T-cell (primary cell): ENCODE measurements around the gene NLRP6. TPM values are rescaled to one million over a fixed set of nuclear protein-coding genes. Genes with fewer than 3 reads are reported as not detected.
"Not testable (repeated sequence)": the region's sequence is repeated elsewhere in the genome, so short reads cannot be mapped to it uniquely, and the experiment has no call there.

Experiments used
- ATAC-seq, 4 experiments: fragments of 200-7000 bp in 3 of 4; fragments of 150-1000 bp in 1 of 4; cut with Tn5 transposase; replicated peaks in 1 of 4; 1 replicate in 3 of 4; 2 replicates in 1 of 4; pipeline ENCODE4 v1.10.0; 2021; ENCODE audit warnings: moderate library complexity in 3 of 4, mild to moderate bottlenecking in 2 of 4, moderate number of reproducible peaks in 1 of 4
- CTCF ChIA-PET, 2 donors: fragments of 300-600 bp; sonication (Branson Sonifier 250); formaldehyde crosslinking; loops; one replicate each; lab custom pipeline; 2022; ENCODE audit warnings: antibody characterized with exemption in 2 of 2; lab: Charles Lee
- POLR2A ChIA-PET, 2 donors: fragments of 300-600 bp; sonication (Branson Sonifier 250); formaldehyde crosslinking; loops; one replicate each; lab custom pipeline; 2022; ENCODE audit warnings: antibody characterized with exemption in 2 of 2; lab: Charles Lee
- DNase-seq, 35 experiments: peaks; one replicate each; pipeline versions ENCODE4 v3.0.0 to v3.0.0-alpha.2; 2013 to 2023
- H3K27ac ChIP-seq: one replicate; pipeline ENCODE4 v1.5.1; 2013; ENCODE audit warnings: low read length
- H3K27me3 ChIP-seq, 2 experiments: replicated peaks in 1 of 2; 1 replicate in 1 of 2; 2 replicates in 1 of 2; pipeline versions ENCODE4 v1.6.1 to v1.7.0; 2013; ENCODE audit warnings: low read length in 1 of 2, mixed read lengths in 1 of 2; ENCODE audit not compliant: control insufficient read depth in 2 of 2, insufficient read depth in 2 of 2; ENCODE audit errors: extremely low read depth in 1 of 2
- H3K36me3 ChIP-seq, 2 donors: 1 replicate in 1 of 2; 2 replicates in 1 of 2; pipeline versions ENCODE4 v1.6.1 to v1.7.0; 2013; ENCODE audit warnings: low read length in 1 of 2; ENCODE audit not compliant: control insufficient read depth in 2 of 2, insufficient read depth in 1 of 2; ENCODE audit errors: extremely low read depth in 1 of 2
- H3K4me1 ChIP-seq, 2 experiments: 1 replicate in 1 of 2; 2 replicates in 1 of 2; pipeline versions ENCODE4 v1.6.1 to v1.7.0; 2013; ENCODE audit warnings: low read length in 2 of 2, mixed read lengths in 1 of 2; ENCODE audit not compliant: insufficient read depth in 2 of 2, control insufficient read depth in 1 of 2; ENCODE audit errors: extremely low read depth in 1 of 2
- H3K4me3 ChIP-seq, 2 donors: 1 replicate in 1 of 2; 2 replicates in 1 of 2; pipeline versions ENCODE4 v1.5.1 to v1.7.0; 2013; ENCODE audit warnings: mild to moderate bottlenecking in 2 of 2, low read length in 1 of 2, moderate library complexity in 1 of 2; ENCODE audit not compliant: control insufficient read depth in 1 of 2; ENCODE audit errors: extremely low read depth in 1 of 2
- H3K9me3 ChIP-seq: 2 replicates; pipeline ENCODE4 v1.7.0; 2013
- H3K27ac Mint-ChIP-seq, 2 donors: one replicate each; pipeline ENCODE4 v1.8.0; 2020 to 2021; ENCODE audit warnings: mild to moderate bottlenecking in 2 of 2, mixed read lengths in 2 of 2
- H3K27me3 Mint-ChIP-seq, 2 donors: one replicate each; pipeline ENCODE4 v1.8.0; 2021 to 2022; ENCODE audit warnings: mixed read lengths in 2 of 2
- H3K36me3 Mint-ChIP-seq: one replicate; pipeline ENCODE4 v1.8.0; 2021; ENCODE audit warnings: mixed read lengths
- H3K4me1 Mint-ChIP-seq, 3 donors: one replicate each; pipeline ENCODE4 v1.8.0; 2020 to 2022; ENCODE audit warnings: mixed read lengths in 3 of 3, mild to moderate bottlenecking in 1 of 3
- H3K4me3 Mint-ChIP-seq, 3 donors: one replicate each; pipeline ENCODE4 v1.8.0; 2020 to 2022; ENCODE audit warnings: mild to moderate bottlenecking in 3 of 3, mixed read lengths in 3 of 3, moderate library complexity in 3 of 3
- H3K9me3 Mint-ChIP-seq, 3 donors: one replicate each; pipeline ENCODE4 v1.8.0; 2020 to 2022; ENCODE audit warnings: mixed read lengths in 3 of 3
- WGBS: methylation state at CpG from one replicate; pipeline ENCODE4 v1.1.5; 2013; ENCODE audit warnings: missing lambda C conversion rate; ENCODE audit not compliant: insufficient coverage; 5-methylcytosine and 5-hydroxymethylcytosine counted together
- total RNA-seq, 35 experiments: library from RNA in 6 of 35; stranded (reverse) in 6 of 35; fragments of 120-200 nt in 1 of 35; gene quantifications; one replicate each; pipeline versions ENCODE4 v1.2.1 to v1.2.4 and lab custom pipeline; 2013 to 2026

NLRP6 gene
- total RNA-seq, 5 donors from 2014 or later (not counting 1 experiment from before 2014, with no cell fraction given) = 6.7 to 27.7 (median 20.9) TPM

- DNase-seq (no peak), ATAC-seq (no peak)
- Histone ChIP-seq H3K9me3 (no peaks in the 10 kb centered on the region), H3K4me1 (peaks cover 47 to 77% of the 10 kb centered on the region in 2 experiments), H3K27ac (peak overlapping the region; percentile 94), H3K27me3 (no peaks in the 10 kb centered on the region), H3K36me3 (no peaks in the 10 kb centered on the region), H3K4me3 (peak overlapping the region in 1 of 2 donors; percentile 23)
- POLR2A ChIA-PET = interaction anchor here (0.8 to 1.2 kb wide), 2 partner anchors 11 to 27 kb away, joined by 3 to 8 read pairs; no protein-coding TSS in a partner anchor
- no peaks in the 10 kb centered on the region for H3K36me3 Mint-ChIP-seq
- H3K27me3 Mint-ChIP-seq = no peaks in the 10 kb centered on the region
- CTCF ChIA-PET = interaction anchor here in 1 of 2 donors (1.7 kb wide), 1 partner anchor 10 kb away, joined by 6 read pairs; no protein-coding TSS in a partner anchor
- peaks cover 65 to 77% (median 72%) of the 10 kb centered on the region in 3 donors for H3K4me1 Mint-ChIP-seq
- H3K9me3 Mint-ChIP-seq = no peaks in the 10 kb centered on the region
- no CpG with 5 or more reads among the region's 3 CpGs for WGBS
- peak overlapping the region; percentile 96 to 97 for H3K27ac Mint-ChIP-seq
- H3K4me3 Mint-ChIP-seq = peak overlapping the region; percentile 21 to 74 (median 28)
Observed at GRCh38 chr11:327581-327923, 49.3 kb downstream of the NLRP6 start.

- ChIA-PET POLR2A (interaction anchor here (0.8 to 1.2 kb wide), 2 partner anchors 11 to 27 kb away, joined by 3 to 8 read pairs; no protein-coding TSS in a partner anchor), CTCF (interaction anchor here (0.9 to 1.7 kb wide), 2 partner anchors 11 to 28 kb away, joined by 3 to 6 read pairs; no protein-coding TSS in a partner anchor)
- peaks cover 70 to 81% (median 77%) of the 10 kb centered on the region in 3 donors for H3K4me1 Mint-ChIP-seq
- no peaks in the 10 kb centered on the region for H3K36me3 Mint-ChIP-seq
- no peak overlapping the region for H3K4me3 ChIP-seq
- ATAC-seq = no peak
- peaks cover 47 to 79% of the 10 kb centered on the region in 2 experiments for H3K4me1 ChIP-seq
- no peaks in the 10 kb centered on the region for H3K36me3 ChIP-seq
- no peaks in the 10 kb centered on the region for H3K9me3 Mint-ChIP-seq
- WGBS = 96% methylated on average over 13 of the region's 13 CpGs
- H3K27me3 Mint-ChIP-seq = no peaks in the 10 kb centered on the region
- DNase-seq = no peak
- no peaks in the 10 kb centered on the region for H3K9me3 ChIP-seq
- peak overlapping the region; percentile 94 for H3K27ac ChIP-seq
- H3K4me3 Mint-ChIP-seq = peak overlapping the region in 1 of 3 donors; percentile 25
- H3K27ac Mint-ChIP-seq = peak overlapping the region; percentile 55 to 71
- H3K27me3 ChIP-seq = no peaks in the 10 kb centered on the region
Observed at GRCh38 chr11:328012-328411, 49.8 kb downstream of the NLRP6 start.

- H3K9me3 Mint-ChIP-seq, ATAC-seq, H3K36me3 ChIP-seq, H3K27me3 ChIP-seq, H3K36me3 Mint-ChIP-seq, H3K9me3 ChIP-seq, DNase-seq, H3K27me3 Mint-ChIP-seq, H3K4me3 ChIP-seq, H3K27ac ChIP-seq: not testable (repeated sequence)
- POLR2A ChIA-PET = interaction anchor here in 1 of 2 donors (1.3 kb wide), 1 partner anchor 11 kb away, joined by 3 read pairs; no protein-coding TSS in a partner anchor
- peaks cover 70 to 80% (median 74%) of the 10 kb centered on the region in 3 donors for H3K4me1 Mint-ChIP-seq
- H3K4me1 ChIP-seq = peaks cover 46 to 76% of the 10 kb centered on the region in 2 experiments
- 95% methylated on average over 7 of the region's 15 CpGs for WGBS
- CTCF ChIA-PET = interaction anchor here (0.5 to 1.8 kb wide), 4 partner anchors 12 to 94 kb away, joined by 3 to 4 read pairs (median 3); no protein-coding TSS in a partner anchor
- H3K27ac Mint-ChIP-seq = peak overlapping the region; percentile 77 to 88
- peak overlapping the region in 1 of 3 donors; percentile 70 for H3K4me3 Mint-ChIP-seq
Observed at GRCh38 chr11:328516-329100, 50.4 kb downstream of the NLRP6 start.

GRCh38 chr11:329886-330253 is 51.7 kb downstream of the NLRP6 start:
- H3K4me3 ChIP-seq = no peak overlapping the region
- H3K27me3 ChIP-seq = no peaks in the 10 kb centered on the region
- ATAC-seq (no peak), DNase-seq (no peak)
- peaks cover 60 to 70% (median 64%) of the 10 kb centered on the region in 3 donors for H3K4me1 Mint-ChIP-seq
- ChIA-PET POLR2A (interaction anchor here (0.6 to 1.3 kb wide), 2 partner anchors 12 to 14 kb away, joined by 3 read pairs; no protein-coding TSS in a partner anchor), CTCF (interaction anchor here in 1 of 2 donors (1.8 kb wide), 1 partner anchor 10 kb away, joined by 4 read pairs; no protein-coding TSS in a partner anchor)
- no peaks in the 10 kb centered on the region for H3K27me3 Mint-ChIP-seq
- 100% methylated on average over 1 of the region's 2 CpGs for WGBS
- no peaks in the 10 kb centered on the region for H3K9me3 ChIP-seq
- no peaks in the 10 kb centered on the region for H3K36me3 Mint-ChIP-seq
- H3K9me3 Mint-ChIP-seq = no peaks in the 10 kb centered on the region
- H3K36me3 ChIP-seq = no peaks in the 10 kb centered on the region
- peaks cover 36 to 65% of the 10 kb centered on the region in 2 experiments for H3K4me1 ChIP-seq
- peak overlapping the region in 1 of 3 donors; percentile 70 for H3K4me3 Mint-ChIP-seq
- H3K27ac Mint-ChIP-seq = peak overlapping the region; percentile 77 to 88
- H3K27ac ChIP-seq = no peak overlapping the region

GRCh38 chr11:330307-330693 is 52.1 kb downstream of the NLRP6 start:
- H3K4me1 ChIP-seq = peaks cover 35 to 63% of the 10 kb centered on the region in 2 experiments

GRCh38 chr11:330694-331357 is 52.6 kb downstream of the NLRP6 start:
- Mint-ChIP-seq H3K27me3 (no peaks in the 10 kb centered on the region), H3K27ac (peak overlapping the region; percentile 31 to 61), H3K36me3 (no peaks in the 10 kb centered on the region), H3K9me3 (no peaks in the 10 kb centered on the region), H3K4me1 (peaks cover 59 to 67% (median 61%) of the 10 kb centered on the region in 3 donors), H3K4me3 (peak overlapping the region; percentile 31 to 70 (median 45))
- Histone ChIP-seq H3K27me3 (no peaks in the 10 kb centered on the region), H3K4me1 (peaks cover 31 to 57% of the 10 kb centered on the region in 2 experiments), H3K36me3 (no peaks in the 10 kb centered on the region), H3K9me3 (no peaks in the 10 kb centered on the region), H3K4me3 (no peak overlapping the region), H3K27ac (no peak overlapping the region)
- POLR2A ChIA-PET = interaction anchor here in 1 of 2 donors (0.7 kb wide), 1 partner anchor 10 kb away, joined by 4 read pairs; no protein-coding TSS in a partner anchor
- WGBS = 30% methylated on average over 31 of the region's 34 CpGs
- ATAC-seq (peak in 2 of 4 experiments; percentile 13 to 18), DNase-seq (peak in 1 of 35 experiments; percentile 40)
- CTCF ChIA-PET = interaction anchor here in 1 of 2 donors (1.8 kb wide), 1 partner anchor 9 kb away, joined by 4 read pairs; no protein-coding TSS in a partner anchor

More at GRCh38 chr11:330307-330693, 52.1 kb downstream of the NLRP6 start:
- H3K4me3 Mint-ChIP-seq = peak overlapping the region in 1 of 3 donors; percentile 70
- peak overlapping the region in 1 of 2 donors; percentile 88 for H3K27ac Mint-ChIP-seq
- H3K27me3 ChIP-seq = no peaks in the 10 kb centered on the region
- DNase-seq = no peak
- H3K36me3 ChIP-seq = no peaks in the 10 kb centered on the region
- no peak overlapping the region for H3K27ac ChIP-seq
- POLR2A ChIA-PET = no interaction called here
- H3K9me3 ChIP-seq = no peaks in the 10 kb centered on the region
- H3K36me3 Mint-ChIP-seq = no peaks in the 10 kb centered on the region
- peaks cover 58 to 68% (median 61%) of the 10 kb centered on the region in 3 donors for H3K4me1 Mint-ChIP-seq
- H3K9me3 Mint-ChIP-seq = no peaks in the 10 kb centered on the region
- no peak overlapping the region for H3K4me3 ChIP-seq
- 83% methylated on average over 9 of the region's 14 CpGs for WGBS
- CTCF ChIA-PET = interaction anchor here in 1 of 2 donors (1.8 kb wide), 1 partner anchor 10 kb away, joined by 4 read pairs; no protein-coding TSS in a partner anchor
- H3K27me3 Mint-ChIP-seq = no peaks in the 10 kb centered on the region
- ATAC-seq = no peak
